Dedifferentiated amniotic fluid mesenchymal stem cell (primary cell): ENCODE data around the gene SIAH1.
"Not testable (repeated sequence)": the region's sequence is repeated elsewhere in the genome, so short reads cannot be mapped to it uniquely, and the experiment has no call there.

ENCODE experiments used
- DNase-seq: peaks from one replicate; pipeline ENCODE4 v3.0.0-alpha.2; 2016; ENCODE audit errors: extremely low spot score

The SIAH1 gene

GRCh38 chr16:48393485-48394354 is 8.5 kb upstream of the SIAH1 start:
- DNase-seq: no peak

DNA sequence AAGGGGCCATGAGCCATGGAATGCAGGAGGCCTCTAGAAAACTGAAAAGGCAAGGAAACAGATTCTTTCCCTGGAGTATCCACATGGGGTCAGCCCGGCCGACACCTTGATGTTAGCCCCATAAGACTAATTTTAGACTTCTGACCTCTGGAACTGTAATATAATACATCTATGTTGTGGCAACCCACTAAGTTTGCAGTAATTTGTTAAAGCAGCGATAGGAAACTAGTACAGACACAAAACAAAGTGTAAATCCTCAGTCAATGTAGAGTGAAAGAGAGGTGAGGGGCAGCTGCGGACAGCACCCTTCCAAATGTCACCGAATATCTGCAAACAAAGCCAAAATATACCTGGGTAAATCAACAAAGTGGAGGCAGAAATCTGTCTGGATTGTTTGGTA is 7.2 kb upstream of the SIAH1 start:
- DNase-seq: no peak

DNA sequence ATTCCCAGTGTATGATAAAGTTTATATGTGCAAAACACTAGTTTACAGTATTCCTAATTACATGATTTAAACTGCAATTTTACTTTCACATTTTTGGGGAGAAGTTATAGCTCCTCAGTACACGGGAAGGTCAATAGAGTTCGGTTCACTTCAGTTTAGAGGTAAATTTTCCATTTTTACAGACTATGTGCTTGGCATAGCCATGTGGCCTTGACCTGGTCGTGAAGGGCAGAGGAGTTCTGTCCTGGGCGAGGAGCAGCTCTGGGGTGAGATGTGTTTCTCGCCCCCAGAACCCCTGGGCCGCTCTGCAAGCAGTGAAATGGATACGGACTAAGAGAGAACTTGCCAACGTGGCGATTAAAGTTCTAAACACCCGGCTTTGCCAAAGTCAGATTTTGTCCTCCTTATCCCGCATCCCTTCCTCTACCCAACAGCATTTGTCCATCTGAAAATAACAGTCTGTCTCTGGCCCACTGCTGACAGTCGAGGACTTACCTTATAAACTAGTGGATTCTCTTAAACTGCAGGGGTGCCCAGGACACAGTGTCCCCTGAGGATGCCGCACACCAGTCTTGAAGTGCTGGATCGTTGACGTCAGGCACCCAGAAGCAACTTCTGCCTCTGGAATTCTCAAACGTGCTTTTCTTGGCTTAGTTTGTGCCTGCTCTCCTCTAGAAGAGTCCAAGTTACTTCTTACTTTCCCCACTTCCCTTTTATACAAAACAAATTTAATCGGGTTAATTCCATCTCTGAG is 1.5 kb upstream of the SIAH1 start:
- DNase-seq: no peak

DNA sequence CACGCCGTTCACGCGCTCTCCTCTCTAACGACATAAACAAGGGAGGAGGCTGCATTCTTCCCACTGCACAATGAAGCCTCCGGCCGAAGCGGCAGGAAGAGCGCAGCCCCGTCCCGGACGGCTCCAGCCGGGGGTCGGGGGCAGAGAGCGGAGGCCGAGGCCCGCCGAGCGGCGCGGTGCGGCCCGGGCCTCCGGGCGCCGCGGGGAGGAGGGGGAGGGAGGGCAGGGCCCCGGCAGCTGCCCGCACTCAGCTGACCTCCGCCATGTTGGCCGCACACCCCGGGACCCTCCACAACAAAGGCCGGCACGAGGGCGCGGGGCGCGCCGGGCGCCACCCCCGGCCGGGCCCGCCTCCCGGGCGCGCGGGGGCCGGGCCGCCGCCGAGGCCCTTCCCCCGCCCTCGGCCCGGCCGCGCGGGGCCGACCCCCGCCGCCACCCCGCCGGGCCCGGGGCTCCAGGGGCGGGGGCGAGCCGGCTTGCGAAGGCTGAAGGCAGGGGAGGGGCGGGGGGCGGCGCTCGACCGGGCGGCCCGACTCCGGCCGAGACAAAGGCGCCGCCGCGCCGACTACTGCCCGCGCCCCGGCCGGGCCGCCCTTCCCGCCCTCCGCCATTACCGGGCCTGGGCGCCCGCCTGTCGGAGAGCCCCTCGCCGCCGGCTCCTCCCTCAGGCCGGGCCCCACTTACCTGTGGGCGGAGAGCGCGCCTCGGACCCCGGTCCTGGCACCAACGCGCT is 527 bp downstream of the SIAH1 start:
- DNase-seq: peak; percentile 36

DNA sequence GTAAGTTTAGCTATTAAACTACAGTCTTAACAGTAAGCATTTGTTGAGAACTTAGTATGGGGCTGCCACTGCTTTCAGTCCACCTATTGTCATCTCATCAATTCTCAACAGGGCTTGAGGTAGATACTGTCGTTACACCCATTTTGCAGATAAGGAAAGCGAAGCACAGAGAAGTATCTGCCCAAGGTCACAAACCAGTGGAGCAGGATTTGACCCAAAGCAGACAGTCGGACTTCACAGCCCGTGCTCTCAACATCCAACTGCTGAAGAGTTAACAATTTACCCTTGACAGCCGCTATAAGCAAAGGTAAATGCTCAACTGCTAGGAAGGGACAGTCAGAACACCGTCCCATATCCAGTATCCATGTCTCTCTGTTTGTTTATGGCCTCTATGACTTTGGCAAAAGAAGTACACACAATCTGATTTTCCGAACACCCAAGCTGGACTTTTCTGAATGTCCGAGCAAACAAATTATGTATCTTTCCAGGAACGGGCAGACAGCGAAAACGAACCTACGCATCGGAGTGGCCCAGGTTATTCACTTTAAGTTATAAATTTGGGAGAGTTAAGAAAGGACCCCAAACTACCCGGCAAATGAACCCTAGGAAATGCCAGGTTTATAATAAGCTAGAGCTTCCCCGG is 1.2 kb downstream of the SIAH1 start:
- no peak for DNase-seq

- DNase-seq: peak; percentile 54
These were observed 2.0 kb downstream of the SIAH1 start for GRCh38 chr16:48383009-48383876.

GRCh38 chr16:48382131-48382530 is 3.1 kb downstream of the SIAH1 start:
- no peak for DNase-seq

GRCh38 chr16:48381201-48381600 is 4.0 kb downstream of the SIAH1 start:
- no peak for DNase-seq

- no peak for DNase-seq
These were observed 6.4 kb downstream of the SIAH1 start for GRCh38 chr16:48378836-48379235.

DNA sequence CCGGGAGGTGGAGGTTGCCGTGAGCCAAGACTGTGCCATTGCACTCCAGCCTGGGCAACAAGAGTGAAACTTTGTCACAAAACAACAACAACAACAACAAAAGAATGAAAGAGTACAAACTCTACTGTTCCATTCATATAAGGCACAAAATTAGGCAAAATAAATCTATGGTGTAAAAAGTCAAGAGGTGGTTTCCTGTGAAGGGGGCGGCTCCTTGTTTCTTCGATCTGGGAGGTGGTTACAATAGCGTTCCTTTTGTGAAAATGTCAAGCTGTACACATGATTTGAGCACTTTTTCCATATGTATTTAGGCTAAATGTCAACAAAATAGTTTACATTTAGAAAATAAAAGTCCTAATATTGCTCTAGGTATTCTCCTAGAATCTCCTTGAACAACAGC is 6.9 kb downstream of the SIAH1 start:
- DNase-seq: no peak

DNA sequence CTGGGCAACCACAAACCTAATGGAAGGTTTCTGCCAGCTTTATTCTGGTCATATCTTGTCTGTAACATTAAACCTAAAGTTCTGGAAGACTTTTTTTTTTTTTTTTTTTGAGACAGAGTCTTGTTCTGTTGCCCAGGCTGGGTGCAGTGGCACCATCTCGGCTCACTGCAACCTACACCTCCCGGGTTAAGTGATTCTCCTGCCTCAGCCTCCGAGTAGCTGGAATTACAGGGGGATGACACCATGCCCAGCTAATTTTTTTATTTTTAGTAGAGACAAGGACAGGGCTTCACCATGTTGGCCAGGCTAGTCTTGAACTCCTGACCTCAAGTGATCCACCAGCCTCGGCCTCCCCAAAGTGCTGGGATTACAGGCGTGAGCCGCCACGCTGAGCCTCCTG is 7.9 kb downstream of the SIAH1 start:
- not testable (repeated sequence) for DNase-seq

DNA sequence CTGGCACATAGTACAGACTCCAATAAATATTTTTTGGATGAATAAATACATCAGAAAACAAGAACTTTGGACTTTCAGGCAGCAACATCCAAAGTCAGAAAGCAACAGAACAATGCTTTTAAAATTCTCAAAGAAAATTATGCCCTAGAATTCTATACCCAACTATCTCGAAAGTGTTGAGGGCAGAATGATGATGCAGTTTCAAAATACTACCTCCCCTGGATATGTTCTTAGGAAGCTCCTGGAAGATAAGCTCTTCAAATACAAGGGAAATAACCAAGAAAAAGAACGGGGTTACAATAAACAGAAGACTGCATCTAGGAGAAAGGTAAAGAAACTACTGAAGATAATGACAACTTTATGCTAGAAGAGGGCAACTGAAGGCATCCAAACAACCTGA is 11.0 kb downstream of the SIAH1 start:
- no peak for DNase-seq

DNA sequence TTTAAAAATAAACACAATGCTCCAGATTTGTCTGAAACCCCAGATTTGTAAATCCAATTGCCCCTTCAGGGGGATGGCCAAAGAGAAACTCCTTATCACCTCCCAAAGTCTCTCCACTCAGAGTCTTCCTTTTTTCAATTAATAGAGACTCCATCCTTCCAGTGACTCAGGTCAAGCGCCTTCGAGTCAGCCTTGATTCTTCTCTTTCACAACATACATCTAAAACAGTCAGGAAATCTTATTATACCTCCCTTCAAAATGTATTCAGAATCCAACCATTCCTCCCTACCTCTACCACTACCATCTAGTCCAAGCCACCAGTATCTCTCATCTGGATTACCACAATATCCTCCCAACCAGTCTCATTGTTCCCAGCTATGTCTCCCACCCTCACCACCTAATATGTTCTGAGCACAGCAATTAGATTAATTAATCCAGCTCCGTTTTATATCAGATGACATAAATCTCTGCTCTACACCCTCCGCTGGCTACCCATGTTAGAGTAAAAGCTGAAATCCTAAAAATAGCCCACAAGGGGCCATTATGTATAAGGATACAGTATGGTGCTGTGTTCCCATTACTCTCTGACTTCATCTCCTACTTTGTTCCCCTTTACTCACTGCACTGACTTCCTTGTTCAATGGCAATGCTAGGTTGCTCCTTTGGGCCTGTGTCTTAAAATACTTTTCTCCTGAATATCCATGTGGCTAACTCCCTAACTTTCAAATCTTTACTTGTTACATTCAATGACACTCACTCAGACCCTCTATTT is 11.8 kb downstream of the SIAH1 start:
- DNase-seq: no peak

- DNase-seq: no peak
These were observed 12.5 kb downstream of the SIAH1 start for GRCh38 chr16:48372744-48373143.

DNA sequence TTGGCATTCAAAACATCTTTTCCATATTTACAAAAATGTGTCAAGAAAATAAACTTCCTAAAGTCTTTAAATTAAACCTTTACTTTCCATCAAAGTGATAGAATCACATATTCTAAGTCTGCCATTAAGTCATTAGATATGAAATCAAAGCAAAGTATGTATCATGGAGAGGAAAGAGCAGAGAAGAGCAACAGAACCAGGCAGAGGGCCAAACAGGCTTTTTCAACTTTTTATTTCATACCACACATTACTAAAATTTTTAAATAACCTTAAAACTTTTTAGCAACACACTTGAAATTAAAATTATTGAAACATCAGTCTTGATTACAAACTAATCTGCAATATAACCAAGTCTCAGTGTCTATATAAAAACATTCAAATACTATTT is 13.8 kb downstream of the SIAH1 start:
- DNase-seq: no peak

DNA sequence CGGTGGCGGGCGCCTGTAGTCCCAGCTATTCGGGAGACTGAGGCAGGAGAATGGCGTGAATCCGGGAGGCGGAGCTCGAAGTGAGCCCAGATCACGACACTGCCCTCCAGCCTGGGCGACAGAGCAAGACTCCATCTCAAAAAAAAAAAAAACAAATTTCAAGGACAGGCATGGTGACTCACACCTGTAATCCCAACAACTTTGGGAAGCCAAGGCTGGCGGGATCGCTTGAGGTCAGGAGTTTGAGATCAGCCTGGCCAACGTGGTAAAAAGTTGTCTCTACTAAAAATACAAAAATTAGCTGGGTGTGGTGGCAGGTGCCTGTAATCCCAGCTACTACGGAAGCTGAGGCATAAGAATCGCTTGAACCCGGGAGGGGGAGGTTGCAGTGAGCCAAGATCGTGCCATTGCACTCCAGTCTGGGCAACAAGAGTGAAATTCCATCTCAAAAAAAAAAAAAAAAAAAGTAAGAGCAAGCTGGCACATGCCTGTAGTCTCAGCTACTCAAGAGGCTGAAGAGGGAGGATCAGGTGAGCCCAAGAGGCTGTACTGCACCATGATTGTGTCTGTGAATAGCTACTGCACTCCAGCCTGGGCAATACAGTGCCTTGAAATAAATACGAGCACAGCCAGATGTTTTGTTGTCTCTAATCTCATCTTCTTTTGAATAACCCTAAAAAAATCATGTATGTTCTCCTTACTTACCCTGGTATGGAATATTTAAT is 14.4 kb downstream of the SIAH1 start:
- not testable (repeated sequence) for DNase-seq

- no peak for DNase-seq
These were observed 15.0 kb downstream of the SIAH1 start for GRCh38 chr16:48370229-48370628.

DNA sequence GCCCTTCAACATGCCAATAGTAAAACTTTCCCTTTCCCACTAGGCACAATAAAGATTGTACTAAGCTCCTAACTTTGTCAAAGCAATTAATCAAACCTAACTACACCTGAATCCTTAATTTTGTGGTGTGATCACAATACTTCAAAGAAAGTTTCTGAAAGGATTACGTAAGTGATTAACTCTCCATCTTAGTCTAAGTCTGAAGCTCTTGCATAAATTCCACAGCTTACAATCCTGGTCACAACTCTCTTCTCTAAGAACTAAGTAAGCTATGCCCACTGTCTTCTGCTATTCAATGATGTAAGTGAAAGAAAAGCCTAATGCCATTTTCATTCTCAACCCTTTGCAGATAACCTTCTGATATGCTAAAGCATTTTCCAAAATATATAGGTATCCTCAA is 15.4 kb downstream of the SIAH1 start:
- no peak for DNase-seq

- DNase-seq: no peak
These were observed 17.7 kb downstream of the SIAH1 start for GRCh38 chr16:48367441-48368049.
